PC-9 (cell line): Measurements from ENCODE around the gene DACH1.

Experiments
- CTCF ChIP-seq: fragments of 200-600 bp; sonication (generic); conservative IDR thresholded peaks from 2 replicates; pipeline ENCODE4 v1.6.1; 2017; ENCODE audit warnings: mixed run types, antibody characterized with exemption, mild to moderate bottlenecking, moderate library complexity
- EZH2 ChIP-seq: fragments of 200-600 bp; sonication (generic); IDR thresholded peaks from 2 replicates; pipeline ENCODE4 v1.8.0; 2017; ENCODE audit warnings: antibody characterized with exemption, low read depth

GRCh38 chr13:71842003-71842402 is 25.0 kb downstream of the DACH1 start:
- TF ChIP-seq EZH2 (no peak), CTCF (no peak)
